GM18909 (cell line): Measurements from ENCODE around the gene LRMDA.

Source experiments
- ATAC-seq: cut with Tn5 transposase; IDR thresholded peaks from one replicate; pipeline ENCODE4 v1.9.1; 2021; ENCODE audit warnings: mild to moderate bottlenecking; ENCODE audit not compliant: unreplicated experiment, poor library complexity

LRMDA gene

DNA sequence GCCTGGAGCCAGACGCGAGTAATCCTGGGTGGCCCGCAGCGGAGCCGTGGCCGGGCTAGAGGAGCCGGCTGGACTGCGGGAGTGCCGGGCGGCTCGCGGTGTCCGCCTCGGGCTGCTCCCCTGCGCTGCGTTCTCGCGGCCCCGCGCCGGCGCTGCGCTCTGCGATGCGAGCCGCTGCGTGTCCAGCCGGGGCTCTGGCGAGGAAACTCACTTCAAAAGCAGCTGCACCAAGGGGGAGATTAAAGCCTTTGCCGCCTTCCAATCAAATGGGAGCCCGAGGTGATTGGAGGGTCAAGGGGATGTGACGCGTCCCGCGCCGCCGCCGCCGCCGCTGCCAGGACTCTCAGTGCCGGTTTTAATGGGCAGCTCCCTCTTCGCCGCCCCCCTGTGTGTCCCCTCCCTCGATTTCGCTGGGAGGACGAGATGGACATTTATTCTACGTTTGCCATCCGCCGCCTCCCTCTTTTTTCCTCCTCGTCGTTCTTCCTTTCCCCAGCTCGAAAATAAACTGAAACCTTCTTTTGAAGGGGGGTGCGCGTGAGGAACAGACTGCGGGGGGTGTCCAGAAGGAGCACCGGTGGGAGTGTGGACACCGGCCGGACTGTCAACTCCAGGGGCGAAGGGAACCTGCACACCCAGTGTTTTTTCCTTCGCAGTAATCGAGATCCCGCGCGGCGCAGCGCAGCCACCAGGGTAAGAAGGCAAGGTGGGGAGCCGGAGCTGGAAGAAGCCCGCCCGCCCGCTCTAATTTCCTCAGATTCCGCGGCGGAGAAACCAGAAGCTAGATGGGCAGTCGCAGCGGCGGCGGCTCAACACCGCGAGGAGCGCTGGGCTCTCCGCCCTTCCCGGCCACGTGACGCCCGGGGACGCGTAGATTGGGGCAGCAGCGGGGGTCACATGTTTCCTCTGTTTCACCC is 29.6 kb upstream of the LRMDA start, which contains the start of gene ZNF503:
Gene ZNF503, minus strand, starts transcription at position 196 of the 917 bp plus-strand sequence. CDS start 345 bp downstream, outside the sequence.
- peak; percentile 62 for ATAC-seq

GRCh38 chr10:75402486-75403143 is 28.8 kb upstream of the LRMDA start:
- no peak for ATAC-seq

DNA sequence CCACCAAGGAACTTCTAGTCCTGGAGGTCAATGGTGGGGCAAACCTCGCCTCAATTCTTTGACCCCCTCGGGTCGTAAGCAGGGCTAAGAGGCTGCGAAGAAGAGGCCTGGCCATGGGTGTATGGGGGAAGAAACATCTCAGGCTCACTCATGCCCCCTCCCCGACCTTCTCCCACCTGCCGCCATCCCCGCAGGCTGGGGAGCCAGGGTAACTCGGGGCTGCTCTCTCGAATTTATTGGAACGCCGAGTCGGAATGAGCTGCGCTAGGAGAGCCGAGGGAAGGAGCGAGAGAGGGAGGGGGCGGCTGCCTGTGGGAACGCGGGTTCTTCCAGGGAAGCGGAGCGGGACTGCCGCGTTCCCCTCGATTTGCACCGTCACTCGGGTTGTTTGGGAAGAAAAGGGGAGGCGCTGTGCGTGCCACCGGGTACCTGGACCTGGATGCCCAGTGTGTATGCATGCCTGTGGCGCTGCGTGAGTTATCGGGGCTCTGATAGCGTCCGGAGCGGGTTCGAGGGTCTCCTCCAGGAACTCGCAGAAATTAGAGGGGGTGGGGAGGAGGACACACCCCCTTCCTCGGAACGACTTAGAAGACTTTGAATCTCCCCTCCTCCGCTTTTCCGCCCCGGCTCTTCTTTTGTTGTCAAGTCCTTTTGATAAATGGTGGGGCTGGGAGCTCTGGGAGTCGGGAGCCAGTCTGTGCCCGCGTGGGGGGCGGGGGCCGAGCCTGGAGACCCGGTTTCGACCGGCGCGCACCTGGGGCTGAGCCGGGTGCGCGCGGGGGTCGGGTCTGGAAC is 28.1 kb upstream of the LRMDA start:
- ATAC-seq = no peak

DNA sequence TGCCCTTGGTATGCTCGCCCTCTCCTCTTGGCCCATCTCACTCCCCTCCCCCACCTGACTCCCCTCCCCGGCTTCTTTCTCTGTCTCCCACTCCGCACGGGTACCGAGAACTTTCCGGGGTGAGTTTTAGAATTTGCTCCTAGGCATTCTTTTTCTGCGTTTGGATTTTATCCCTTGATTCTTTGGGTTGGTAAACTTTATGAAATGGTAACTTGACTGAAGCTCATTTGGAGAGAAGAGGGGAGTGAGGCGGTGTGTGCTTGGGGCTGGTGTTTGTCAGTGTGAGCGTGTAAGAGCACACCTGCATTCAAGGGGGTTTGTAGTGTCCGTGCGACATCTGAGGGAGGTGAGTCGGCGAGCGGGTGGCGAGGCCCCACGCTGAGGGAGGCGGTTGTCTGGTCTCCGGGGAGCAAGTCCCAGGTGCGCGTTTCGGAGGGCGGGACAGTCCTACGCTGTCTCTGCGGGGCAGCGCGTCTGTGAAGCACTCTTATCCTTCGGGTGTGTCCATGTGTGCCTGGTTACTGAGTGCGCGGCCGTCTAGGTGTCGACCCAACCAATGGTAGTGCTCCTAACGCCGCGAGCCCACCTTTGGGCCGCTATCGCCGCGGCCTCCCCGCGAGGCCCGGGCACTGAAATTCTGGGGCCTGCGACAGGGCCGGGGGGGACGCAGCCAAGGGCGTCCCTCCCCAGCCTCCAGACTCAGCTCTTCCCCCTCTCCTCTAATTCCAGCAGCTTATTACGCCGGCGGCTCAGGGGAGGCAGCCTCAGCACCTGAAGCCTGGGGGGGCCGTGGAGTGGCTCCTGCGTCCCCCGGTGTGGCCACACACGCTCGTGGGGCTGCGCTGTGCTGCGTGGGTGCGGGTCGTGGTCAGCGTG is 27.2 kb upstream of the LRMDA start:
- ATAC-seq = peak; percentile 27

DNA sequence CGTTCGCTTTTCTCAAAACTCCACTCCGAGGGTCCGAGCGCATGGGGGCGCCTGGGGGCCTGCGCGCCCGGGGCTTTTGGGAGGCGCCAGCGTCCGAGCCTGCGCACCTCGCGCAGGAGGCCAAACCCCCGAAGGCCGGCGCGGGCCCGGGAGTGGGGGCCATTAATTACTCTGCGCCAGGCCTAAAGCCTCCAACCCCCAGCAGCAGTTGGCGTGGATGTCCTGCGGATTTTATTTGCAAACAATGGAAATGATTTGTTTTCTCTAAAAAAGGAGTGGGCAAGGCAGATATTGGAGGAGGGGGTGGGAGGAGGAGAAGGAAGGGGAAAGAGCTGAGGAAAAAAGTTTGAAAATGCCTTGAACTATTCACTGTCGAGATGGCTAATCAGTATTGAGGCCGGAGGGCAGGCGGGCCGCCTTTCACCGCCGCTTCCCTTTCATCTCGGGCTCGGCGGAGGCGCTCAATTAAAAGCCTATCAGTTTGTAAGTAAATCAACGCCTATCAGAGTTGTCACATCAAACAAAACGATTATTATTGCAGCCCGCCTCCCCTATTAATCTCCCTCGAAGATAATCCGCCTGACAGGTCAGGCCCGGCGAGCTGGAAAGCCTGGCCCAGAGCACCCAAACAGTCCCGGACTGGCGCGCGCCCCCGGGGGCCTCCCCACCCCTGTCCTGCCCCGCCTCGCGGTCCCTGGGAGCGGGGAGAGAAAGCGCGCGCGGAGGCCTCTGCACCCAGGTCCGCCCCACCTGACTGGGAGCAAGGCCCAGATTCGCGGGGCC is 26.4 kb upstream of the LRMDA start:
- no peak for ATAC-seq

- ATAC-seq = no peak
Observed at GRCh38 chr10:75405598-75406461, 25.6 kb upstream of the LRMDA start.

GRCh38 chr10:75406462-75407223 is 24.8 kb upstream of the LRMDA start:
- ATAC-seq = no peak

- ATAC-seq = no peak
Observed at GRCh38 chr10:75407224-75407712, 24.2 kb upstream of the LRMDA start.

GRCh38 chr10:75407713-75408508 is 23.5 kb upstream of the LRMDA start:
- ATAC-seq = no peak

- ATAC-seq = no peak
Observed at GRCh38 chr10:75408509-75408875, 22.9 kb upstream of the LRMDA start.

- ATAC-seq = peak; percentile 49
Observed at GRCh38 chr10:75408911-75409885, 22.2 kb upstream of the LRMDA start.

- ATAC-seq = no peak
Observed at GRCh38 chr10:75410132-75411005, 21.1 kb upstream of the LRMDA start.

DNA sequence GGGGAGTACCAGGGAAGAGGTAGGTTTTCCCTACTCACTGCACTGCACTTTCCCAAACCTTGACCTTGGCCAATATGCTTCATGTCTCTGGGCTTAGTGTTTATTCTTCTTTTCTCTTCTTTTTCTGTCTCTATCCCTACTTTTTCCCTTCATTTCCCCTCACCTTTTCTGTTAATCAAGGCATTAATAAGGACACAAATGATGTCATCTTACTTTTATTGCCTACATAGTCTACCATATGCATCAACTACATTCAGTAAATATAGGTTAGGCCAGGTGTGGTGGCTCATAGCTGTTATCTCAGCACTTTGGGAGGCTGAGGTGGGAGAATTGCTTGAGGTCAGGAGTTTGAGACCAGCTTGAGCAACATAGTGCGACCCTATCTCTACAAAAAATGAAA is 16.9 kb upstream of the LRMDA start:
- no peak for ATAC-seq

- ATAC-seq = no peak
Observed at GRCh38 chr10:75417522-75417927, 13.9 kb upstream of the LRMDA start.
